Fibroblast of peridontal ligament (primary cell): ENCODE data around the gene ESYT3.
"Not testable (repeated sequence)": the region's sequence is repeated elsewhere in the genome, so short reads cannot be mapped to it uniquely, and the experiment has no call there.

ENCODE experiments used
- DNase-seq: peaks from one replicate; pipeline ENCODE4 v3.0.0-alpha.2; 2010; ENCODE audit errors: extremely low read depth

Gene ESYT3

GRCh38 chr3:138493804-138494606 is 59.6 kb downstream of the ESYT3 start:
- peak; percentile 85 for DNase-seq

- no peak for DNase-seq
These were observed 60.2 kb downstream of the ESYT3 start for GRCh38 chr3:138494607-138494929.

- DNase-seq: not testable (repeated sequence)
These were observed 61.2 kb downstream of the ESYT3 start for GRCh38 chr3:138495638-138496037.

GRCh38 chr3:138496436-138496835 is 62.0 kb downstream of the ESYT3 start:
- no peak for DNase-seq

- no peak for DNase-seq
These were observed 62.6 kb downstream of the ESYT3 start for GRCh38 chr3:138497021-138497420.

- no peak for DNase-seq
These were observed 63.4 kb downstream of the ESYT3 start for GRCh38 chr3:138497851-138498250.

GRCh38 chr3:138498991-138499390 is 64.6 kb downstream of the ESYT3 start:
- no peak for DNase-seq

GRCh38 chr3:138507524-138507923 is 73.1 kb downstream of the ESYT3 start:
- DNase-seq: no peak

GRCh38 chr3:138509586-138509985 is 75.2 kb downstream of the ESYT3 start:
- DNase-seq: no peak

GRCh38 chr3:138511945-138512344 is 77.5 kb downstream of the ESYT3 start:
- no peak for DNase-seq

GRCh38 chr3:138513090-138513843 is 78.9 kb downstream of the ESYT3 start:
- no peak for DNase-seq

- not testable (repeated sequence) for DNase-seq
These were observed 87.0 kb downstream of the ESYT3 start for GRCh38 chr3:138521445-138521844.
